Measurements from ENCODE around the gene SLC2A11. TPM values are rescaled to one million over a fixed set of nuclear protein-coding genes. Genes with fewer than 3 reads are reported as not detected.
A peak's percentile ranks its signal among the peaks of the same experiment; 100 is the strongest.

Gene SLC2A11
- total RNA-seq, 1 donor from 2014 or later, result not detected

DNA sequence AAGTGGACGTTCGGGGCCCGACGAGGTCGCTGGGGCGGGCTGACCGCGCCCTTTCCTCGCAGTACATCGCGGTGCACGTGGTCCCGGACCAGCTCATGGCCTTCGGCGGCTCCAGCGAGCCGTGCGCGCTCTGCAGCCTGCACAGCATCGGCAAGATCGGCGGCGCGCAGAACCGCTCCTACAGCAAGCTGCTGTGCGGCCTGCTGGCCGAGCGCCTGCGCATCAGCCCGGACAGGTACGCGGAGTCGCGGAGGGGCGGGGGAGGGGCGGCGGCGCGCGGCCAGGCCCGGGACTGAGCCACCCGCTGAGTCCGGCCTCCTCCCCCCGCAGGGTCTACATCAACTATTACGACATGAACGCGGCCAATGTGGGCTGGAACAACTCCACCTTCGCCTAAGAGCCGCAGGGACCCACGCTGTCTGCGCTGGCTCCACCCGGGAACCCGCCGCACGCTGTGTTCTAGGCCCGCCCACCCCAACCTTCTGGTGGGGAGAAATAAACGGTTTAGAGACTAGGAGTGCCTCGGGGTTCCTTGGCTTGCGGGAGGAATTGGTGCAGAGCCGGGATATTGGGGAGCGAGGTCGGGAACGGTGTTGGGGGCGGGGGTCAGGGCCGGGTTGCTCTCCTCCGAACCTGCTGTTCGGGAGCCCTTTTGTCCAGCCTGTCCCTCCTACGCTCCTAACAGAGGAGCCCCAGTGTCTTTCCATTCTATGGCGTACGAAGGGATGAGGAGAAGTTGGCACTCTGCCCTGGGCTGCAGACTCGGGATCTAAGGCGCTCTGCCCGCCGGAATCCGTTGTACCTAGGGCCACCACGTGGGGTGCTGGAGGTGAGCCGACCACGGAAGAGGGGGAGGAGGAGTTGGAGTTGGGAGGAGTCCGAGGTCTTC, 37.3 kb downstream of the SLC2A11 start:
- H3K9me3 ChIP-seq, result no peaks in the 10 kb centered on the region
- peaks cover 4 to 16% of the 10 kb centered on the region in 2 donors for H3K4me1 ChIP-seq
- TF ChIP-seq, protein P1, sequence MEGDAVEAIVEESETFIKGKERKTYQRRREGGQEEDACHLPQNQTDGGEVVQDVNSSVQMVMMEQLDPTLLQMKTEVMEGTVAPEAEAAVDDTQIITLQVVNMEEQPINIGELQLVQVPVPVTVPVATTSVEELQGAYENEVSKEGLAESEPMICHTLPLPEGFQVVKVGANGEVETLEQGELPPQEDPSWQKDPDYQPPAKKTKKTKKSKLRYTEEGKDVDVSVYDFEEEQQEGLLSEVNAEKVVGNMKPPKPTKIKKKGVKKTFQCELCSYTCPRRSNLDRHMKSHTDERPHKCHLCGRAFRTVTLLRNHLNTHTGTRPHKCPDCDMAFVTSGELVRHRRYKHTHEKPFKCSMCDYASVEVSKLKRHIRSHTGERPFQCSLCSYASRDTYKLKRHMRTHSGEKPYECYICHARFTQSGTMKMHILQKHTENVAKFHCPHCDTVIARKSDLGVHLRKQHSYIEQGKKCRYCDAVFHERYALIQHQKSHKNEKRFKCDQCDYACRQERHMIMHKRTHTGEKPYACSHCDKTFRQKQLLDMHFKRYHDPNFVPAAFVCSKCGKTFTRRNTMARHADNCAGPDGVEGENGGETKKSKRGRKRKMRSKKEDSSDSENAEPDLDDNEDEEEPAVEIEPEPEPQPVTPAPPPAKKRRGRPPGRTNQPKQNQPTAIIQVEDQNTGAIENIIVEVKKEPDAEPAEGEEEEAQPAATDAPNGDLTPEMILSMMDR (IDR thresholded peaks at IDR 0.05), result peak; percentile 3 to 18 (median 18)
- intact Hi-C loops (cut with DNase I), result loop anchor here (1.0 to 10.0 kb wide), 5 partner anchors 18 to 1670 kb away; partner anchors contain the start of genes GRK3, SLC2A11 and SPECC1L
- H3K27ac ChIP-seq, result peak overlapping the region; percentile 88 to 94
- H3K4me3 ChIP-seq, result peak overlapping the region; percentile 87 to 89
- peaks cover 15% of the 10 kb centered on the region in 2 donors for H3K36me3 ChIP-seq
- peak in 1 of 2 donors; percentile 81 for DNase-seq (ENCODE audit: low spot score in 2 of 2)
- H3K27me3 ChIP-seq, result no peaks in the 10 kb centered on the region

DNA sequence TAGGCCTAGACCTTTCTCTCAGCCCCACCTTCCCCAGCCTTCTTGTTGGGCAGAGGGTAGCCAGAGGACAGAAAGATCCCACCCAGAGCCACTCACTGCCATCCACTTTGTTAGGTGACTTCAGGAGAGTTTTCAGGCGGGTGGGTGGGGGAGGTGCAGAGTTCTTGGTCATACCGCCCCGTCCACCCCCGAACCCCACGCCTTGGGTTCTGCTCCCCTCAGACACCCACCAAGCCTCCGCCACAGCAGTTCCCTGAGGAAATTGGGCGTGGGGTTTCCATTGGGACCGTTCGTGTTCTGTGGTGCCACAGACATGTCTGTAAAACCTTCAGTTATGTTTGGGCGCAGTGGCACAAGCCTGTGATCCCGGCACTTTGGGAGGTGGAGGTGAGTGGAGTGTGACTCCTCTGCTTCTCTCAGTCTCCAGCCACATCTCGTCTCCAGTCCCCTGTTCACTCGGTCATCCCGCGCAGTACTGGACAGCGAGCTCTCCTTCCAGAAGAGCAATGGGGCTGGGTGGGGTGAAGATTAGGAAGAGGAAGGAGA, 38.0 kb downstream of the SLC2A11 start:
- DNase-seq (ENCODE audit: low spot score in 2 of 2), result no peak
- intact Hi-C loops (cut with DNase I), result loop anchor here (1.0 to 10.0 kb wide), 4 partner anchors 18 to 1669 kb away; partner anchors contain the start of genes GRK3 and SPECC1L

DNA sequence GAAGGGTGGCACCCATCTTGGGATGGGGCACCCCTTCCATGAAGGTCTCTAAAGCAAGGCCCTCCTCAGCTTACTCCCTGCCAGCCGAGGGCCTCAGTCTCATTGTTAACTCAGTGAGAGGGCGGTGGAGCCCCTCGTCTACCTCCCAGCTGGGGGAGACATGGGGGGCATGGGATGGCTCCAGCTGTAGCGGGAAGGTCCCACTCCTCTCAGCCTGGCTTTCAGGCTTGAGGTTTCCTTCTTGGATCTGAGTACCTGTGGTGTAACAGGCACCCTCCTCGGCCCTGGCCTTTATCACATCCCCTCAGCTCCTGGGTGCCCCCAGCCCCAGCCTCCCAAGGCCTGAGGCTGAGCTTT, 38.5 kb downstream of the SLC2A11 start:
- H3K27ac ChIP-seq, result no peak overlapping the region
- no peak for DNase-seq (ENCODE audit: low spot score in 2 of 2)
- peaks cover 15% of the 10 kb centered on the region in 2 donors for H3K36me3 ChIP-seq
- H3K9me3 ChIP-seq, result no peaks in the 10 kb centered on the region
- TF ChIP-seq, protein P1 (IDR thresholded peaks at IDR 0.05), result no peak
- H3K27me3 ChIP-seq, result no peaks in the 10 kb centered on the region
- peaks cover 4 to 16% of the 10 kb centered on the region in 2 donors for H3K4me1 ChIP-seq
- H3K4me3 ChIP-seq, result no peak overlapping the region
- intact Hi-C loops (cut with DNase I), result loop anchor here (10.0 kb wide), 2 partner anchors 379 to 1669 kb away; partner anchors contain the start of genes GRK3 and SPECC1L

More for the DNA sequence above, 38.0 kb downstream of the SLC2A11 start:
- TF ChIP-seq, protein P1 (IDR thresholded peaks at IDR 0.05), result no peak
- Histone ChIP-seq H3K27ac (peak overlapping the region in 1 of 2 donors; percentile 88), H3K27me3 (no peaks in the 10 kb centered on the region), H3K9me3 (no peaks in the 10 kb centered on the region), H3K4me3 (peak overlapping the region; percentile 87 to 89), H3K36me3 (peaks cover 15% of the 10 kb centered on the region in 2 donors), H3K4me1 (peaks cover 4 to 16% of the 10 kb centered on the region in 2 donors)

DNA sequence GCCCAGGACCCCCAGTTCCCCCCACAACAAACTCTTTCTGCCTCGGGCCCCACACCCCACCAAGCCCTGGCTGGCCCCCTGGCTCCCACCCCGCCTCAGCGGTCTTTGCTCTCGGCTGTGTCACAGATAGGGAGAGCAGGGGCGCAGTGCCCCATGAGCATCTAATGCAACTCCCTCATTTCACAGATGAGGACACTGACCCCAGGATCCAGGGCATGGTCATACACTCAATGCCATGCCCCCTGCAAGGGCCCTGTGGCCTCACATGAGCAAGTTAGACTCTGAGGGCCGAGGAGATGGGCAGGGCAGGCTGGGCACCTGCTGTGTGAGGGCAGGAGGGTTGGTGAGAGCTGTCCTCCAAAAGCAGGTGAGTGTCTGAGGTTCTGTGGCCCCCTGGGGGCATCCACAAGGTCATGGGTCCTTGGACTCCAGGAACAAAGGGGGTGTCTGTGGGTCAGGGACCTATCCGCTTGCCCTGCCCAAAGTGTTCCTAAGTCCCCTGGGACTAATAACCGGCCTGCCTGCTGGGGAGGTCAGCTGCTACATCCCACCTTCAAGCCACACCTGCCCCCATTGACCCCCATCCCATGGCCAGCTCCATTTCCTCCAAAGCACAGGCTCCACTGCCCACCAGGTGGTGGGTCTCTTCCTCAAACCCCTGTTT, 39.0 kb downstream of the SLC2A11 start:
- Histone ChIP-seq H3K27ac (no peak overlapping the region), H3K4me3 (no peak overlapping the region), H3K36me3 (peaks cover 15% of the 10 kb centered on the region in 2 donors), H3K4me1 (peaks cover 4 to 16% of the 10 kb centered on the region in 2 donors), H3K9me3 (no peaks in the 10 kb centered on the region), H3K27me3 (no peaks in the 10 kb centered on the region)
- intact Hi-C loops (cut with DNase I), result loop anchor here (10.0 kb wide), 2 partner anchors 378 to 1668 kb away; partner anchors contain the start of genes GRK3 and SPECC1L
- DNase-seq (ENCODE audit: low spot score in 2 of 2), result no peak
- TF ChIP-seq, protein P1 (IDR thresholded peaks at IDR 0.05), result no peak

DNA sequence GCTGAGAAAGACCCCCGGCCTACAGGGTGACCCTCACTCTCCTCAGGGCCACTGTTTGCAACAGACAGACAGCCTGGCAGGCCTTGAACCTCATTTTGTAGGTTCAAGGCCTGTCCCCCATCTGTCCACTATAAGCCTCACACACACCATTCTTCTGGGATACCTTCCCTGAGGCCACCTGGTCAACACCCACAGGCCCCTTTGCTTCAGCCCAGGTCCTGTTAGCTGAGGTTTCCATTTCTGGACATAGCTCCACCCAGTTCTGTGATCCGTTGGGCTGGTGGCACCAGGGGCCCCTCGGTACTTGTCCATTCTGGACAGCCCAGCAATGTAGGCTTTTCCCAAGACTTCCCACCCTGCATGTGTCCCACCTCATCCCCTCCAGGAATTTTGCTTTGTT, 39.6 kb downstream of the SLC2A11 start:
- no peak for DNase-seq (ENCODE audit: low spot score in 2 of 2)
- H3K9me3 ChIP-seq, result no peaks in the 10 kb centered on the region
- TF ChIP-seq, protein P1 (IDR thresholded peaks at IDR 0.05), result no peak
- H3K4me1 ChIP-seq, result peaks cover 4 to 16% of the 10 kb centered on the region in 2 donors
- no peak overlapping the region for H3K27ac ChIP-seq
- intact Hi-C loops (cut with DNase I), result loop anchor here (10.0 kb wide), 2 partner anchors 377 to 1667 kb away; partner anchors contain the start of genes GRK3 and SPECC1L
- peaks cover 15% of the 10 kb centered on the region in 2 donors for H3K36me3 ChIP-seq
- H3K4me3 ChIP-seq, result no peak overlapping the region
- H3K27me3 ChIP-seq, result no peaks in the 10 kb centered on the region

Measured in ascending aorta (tissue), 2 donors.